Endodermal cell (in vitro differentiated cells): ENCODE results near the gene PATZ1. TPM values are rescaled to one million over a fixed set of nuclear protein-coding genes. Genes with fewer than 3 reads are reported as not detected.

Source experiments
- DNase-seq: peaks from one replicate; pipeline ENCODE4 v3.0.0-alpha.2; 2017
- H3K27ac ChIP-seq: 2 replicates; pipeline ENCODE4 v1.5.1; 2013; ENCODE audit warnings: mild to moderate bottlenecking, low read depth, low read length, moderate library complexity
- H3K27me3 ChIP-seq: 2 replicates; pipeline ENCODE4 v1.6.1; 2013; ENCODE audit warnings: mild to moderate bottlenecking, low read length, moderate library complexity; ENCODE audit not compliant: insufficient read depth, control insufficient read depth, poor library complexity, severe bottlenecking
- H3K36me3 ChIP-seq: 2 replicates; pipeline ENCODE4 v1.7.0; 2013; ENCODE audit warnings: mild to moderate bottlenecking, low read length, moderate library complexity; ENCODE audit not compliant: control insufficient read depth, insufficient read depth
- H3K4me1 ChIP-seq: one replicate; pipeline ENCODE4 v1.7.0; 2013; ENCODE audit warnings: low read length; ENCODE audit not compliant: control insufficient read depth, insufficient read depth
- H3K4me3 ChIP-seq: 2 replicates; pipeline ENCODE4 v1.5.1; 2013; ENCODE audit warnings: mild to moderate bottlenecking, low read length, moderate library complexity
- H3K9ac ChIP-seq: 2 replicates; pipeline ENCODE4 v1.6.1; 2013; ENCODE audit warnings: mild to moderate bottlenecking, low read length, moderate library complexity; ENCODE audit not compliant: poor library complexity, severe bottlenecking; ENCODE audit errors: extremely low read depth
- H3K9me3 ChIP-seq: 2 replicates; pipeline ENCODE4 v1.6.1; 2013; ENCODE audit warnings: mild to moderate bottlenecking, low read length, moderate library complexity; ENCODE audit not compliant: control insufficient read depth
- H3K27ac Mint-ChIP-seq: 2 replicates; pipeline ENCODE4 v1.8.0; 2020; ENCODE audit warnings: mixed read lengths
- H3K27me3 Mint-ChIP-seq: 2 replicates; pipeline ENCODE4 v1.8.0; 2021; ENCODE audit warnings: mild to moderate bottlenecking, mixed read lengths; ENCODE audit not compliant: insufficient read depth
- H3K36me3 Mint-ChIP-seq: 2 replicates; pipeline ENCODE4 v1.8.0; 2020; ENCODE audit warnings: low read depth, mixed read lengths
- H3K4me1 Mint-ChIP-seq: 2 replicates; pipeline ENCODE4 v1.8.0; 2020; ENCODE audit warnings: mixed read lengths
- H3K4me3 Mint-ChIP-seq: 2 replicates; pipeline ENCODE4 v1.8.0; 2020; ENCODE audit warnings: mild to moderate bottlenecking, moderate library complexity, mixed read lengths
- H3K9me3 Mint-ChIP-seq: 2 replicates; pipeline ENCODE4 v1.8.0; 2020; ENCODE audit warnings: mild to moderate bottlenecking, mixed read lengths
- CTCF ChIP-seq: fragments of 200-600 bp; sonication (generic); conservative IDR thresholded peaks from 2 replicates; pipeline ENCODE4 v1.5.0; 2021; ENCODE audit warnings: antibody characterized with exemption, mild to moderate bottlenecking
- WGBS, 2 experiments: methylation state at CpG; one replicate each; pipeline versions ENCODE4 v1.1.5 to v1.1.7; 2013; ENCODE audit warnings: missing lambda C conversion rate in 2 of 2, mixed read lengths in 1 of 2; ENCODE audit not compliant: insufficient coverage in 1 of 2, insufficient read length in 1 of 2; 5-methylcytosine and 5-hydroxymethylcytosine counted together
- total RNA-seq, 2 donors: library from RNA; stranded (reverse); fragmentation: NEBNext Ultra II Directional in 1 of 2; extraction: Animal tissue kit (Norgen Biotek cat#: 25700) in 1 of 2; gene quantifications; 2 replicates in 1 of 2; 3 replicates in 1 of 2; pipeline ENCODE4 v1.2.1, GENCODE V29; 2021

The PATZ1 gene
- total RNA-seq, 2 donors from 2014 or later = 49.2 to 57.1 TPM

GRCh38 chr22:31290494-31291471 is 55.4 kb downstream of the PATZ1 start:
- H3K27me3 Mint-ChIP-seq = peaks cover 20% of the 10 kb centered on the region
- H3K27ac ChIP-seq = no peak overlapping the region

GRCh38 chr22:31289344-31289743 is 56.8 kb downstream of the PATZ1 start:
- WGBS, 2 experiments = 90 to 92% methylated on average over 9 to 13 of the region's 13 CpGs
- H3K27ac ChIP-seq = no peak overlapping the region
- Mint-ChIP-seq H3K4me1 (peaks cover 12% of the 10 kb centered on the region), H3K27ac (no peak overlapping the region), H3K9me3 (no peaks in the 10 kb centered on the region), H3K36me3 (no peaks in the 10 kb centered on the region), H3K27me3 (peaks cover 20% of the 10 kb centered on the region), H3K4me3 (no peak overlapping the region)
- no peak for TF ChIP-seq CTCF
- no peaks in the 10 kb centered on the region for H3K36me3 ChIP-seq
- DNase-seq = no peak
- no peaks in the 10 kb centered on the region for H3K4me1 ChIP-seq
- H3K9ac ChIP-seq = no peak overlapping the region
- no peak overlapping the region for H3K4me3 ChIP-seq
- H3K9me3 ChIP-seq = no peaks in the 10 kb centered on the region
- peaks cover 34% of the 10 kb centered on the region for H3K27me3 ChIP-seq

More at GRCh38 chr22:31290494-31291471, 55.4 kb downstream of the PATZ1 start:
- Mint-ChIP-seq H3K4me1 (peaks cover 12% of the 10 kb centered on the region), H3K4me3 (peak overlapping the region; percentile 56), H3K27ac (peak overlapping the region; percentile 91), H3K9me3 (no peaks in the 10 kb centered on the region), H3K36me3 (no peaks in the 10 kb centered on the region)
- no peak overlapping the region for H3K9ac ChIP-seq
- WGBS, 2 experiments = 3 to 5% methylated on average over 11 to 93 of the region's 95 CpGs
- peaks cover 34% of the 10 kb centered on the region for H3K27me3 ChIP-seq
- peak overlapping the region; percentile 68 for H3K4me3 ChIP-seq
- TF ChIP-seq CTCF = no peak
- H3K9me3 ChIP-seq = no peaks in the 10 kb centered on the region
- H3K4me1 ChIP-seq = no peaks in the 10 kb centered on the region
- DNase-seq = peak; percentile 97
- no peaks in the 10 kb centered on the region for H3K36me3 ChIP-seq

- Mint-ChIP-seq H3K4me3 (no peak overlapping the region), H3K4me1 (peaks cover 12% of the 10 kb centered on the region), H3K27ac (no peak overlapping the region), H3K27me3 (peaks cover 20% of the 10 kb centered on the region), H3K36me3 (no peaks in the 10 kb centered on the region), H3K9me3 (no peaks in the 10 kb centered on the region)
- DNase-seq = no peak
- Histone ChIP-seq H3K36me3 (no peaks in the 10 kb centered on the region), H3K4me1 (no peaks in the 10 kb centered on the region), H3K4me3 (no peak overlapping the region), H3K27me3 (peaks cover 34% of the 10 kb centered on the region), H3K27ac (no peak overlapping the region), H3K9ac (no peak overlapping the region), H3K9me3 (no peaks in the 10 kb centered on the region)
- no peak for TF ChIP-seq CTCF
- WGBS, 2 experiments = 79 to 80% methylated on average over 5 of the region's 5 CpGs
These were observed 57.5 kb downstream of the PATZ1 start for GRCh38 chr22:31288496-31289240.
